NCI-H2081 treated with DMSO at 0.1 percent for 48 hours (cell line): ENCODE results near the gene BDKRB2.

ENCODE experiments used
- DNase-seq: peaks from one replicate; lab custom pipeline; 2025; lab: John Stamatoyannopoulos, UW

BDKRB2 gene

DNA sequence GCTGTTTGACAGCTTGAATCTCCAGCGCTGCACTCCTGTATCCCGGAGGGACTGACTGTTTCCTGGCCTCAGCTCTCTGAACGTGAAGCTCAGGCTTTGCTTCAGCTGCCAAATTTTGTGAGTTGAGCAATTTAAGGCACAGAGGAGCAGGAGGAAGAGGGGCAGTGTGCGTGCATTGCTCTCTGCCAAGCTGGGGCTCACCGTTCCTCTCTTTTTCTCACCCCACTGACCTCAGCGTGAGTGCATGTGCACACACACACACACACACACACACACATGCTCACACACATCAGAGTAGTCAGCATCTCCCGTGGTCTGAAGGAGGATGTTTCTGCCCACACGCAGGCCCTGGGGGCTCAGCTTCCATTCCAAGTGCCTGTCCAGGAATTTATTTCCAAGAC, 27.8 kb upstream of the BDKRB2 start:
- no peak for DNase-seq

DNA sequence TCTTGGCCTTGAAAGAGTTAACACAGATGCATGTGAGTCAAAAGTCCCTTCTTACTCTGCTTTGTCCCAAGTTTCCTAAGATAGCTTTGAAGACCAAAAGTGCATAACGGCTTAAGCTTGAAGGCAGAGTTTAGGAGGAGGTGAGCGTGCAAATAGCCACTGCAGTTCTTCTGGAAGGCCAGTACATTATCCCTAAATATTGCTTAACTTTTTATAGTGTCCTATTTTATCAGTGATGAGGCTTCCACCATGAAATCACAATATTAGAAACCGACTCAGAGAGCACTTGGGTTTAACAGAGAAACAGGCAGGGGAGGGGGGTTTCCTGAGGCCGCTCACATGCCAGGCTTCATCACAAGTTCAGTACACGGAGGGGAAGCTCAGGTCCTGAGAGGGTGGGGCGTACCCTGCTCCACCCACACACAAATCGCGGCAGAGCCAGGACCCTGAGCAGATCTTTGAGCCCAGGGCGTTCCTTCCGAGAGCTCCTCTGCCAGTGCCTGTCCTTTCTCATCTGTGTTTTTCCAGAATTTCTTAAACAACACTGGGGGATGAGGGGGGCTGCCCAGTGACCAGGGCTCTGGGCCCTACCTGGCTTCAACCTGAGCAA, 26.8 kb upstream of the BDKRB2 start:
- DNase-seq: no peak

DNA sequence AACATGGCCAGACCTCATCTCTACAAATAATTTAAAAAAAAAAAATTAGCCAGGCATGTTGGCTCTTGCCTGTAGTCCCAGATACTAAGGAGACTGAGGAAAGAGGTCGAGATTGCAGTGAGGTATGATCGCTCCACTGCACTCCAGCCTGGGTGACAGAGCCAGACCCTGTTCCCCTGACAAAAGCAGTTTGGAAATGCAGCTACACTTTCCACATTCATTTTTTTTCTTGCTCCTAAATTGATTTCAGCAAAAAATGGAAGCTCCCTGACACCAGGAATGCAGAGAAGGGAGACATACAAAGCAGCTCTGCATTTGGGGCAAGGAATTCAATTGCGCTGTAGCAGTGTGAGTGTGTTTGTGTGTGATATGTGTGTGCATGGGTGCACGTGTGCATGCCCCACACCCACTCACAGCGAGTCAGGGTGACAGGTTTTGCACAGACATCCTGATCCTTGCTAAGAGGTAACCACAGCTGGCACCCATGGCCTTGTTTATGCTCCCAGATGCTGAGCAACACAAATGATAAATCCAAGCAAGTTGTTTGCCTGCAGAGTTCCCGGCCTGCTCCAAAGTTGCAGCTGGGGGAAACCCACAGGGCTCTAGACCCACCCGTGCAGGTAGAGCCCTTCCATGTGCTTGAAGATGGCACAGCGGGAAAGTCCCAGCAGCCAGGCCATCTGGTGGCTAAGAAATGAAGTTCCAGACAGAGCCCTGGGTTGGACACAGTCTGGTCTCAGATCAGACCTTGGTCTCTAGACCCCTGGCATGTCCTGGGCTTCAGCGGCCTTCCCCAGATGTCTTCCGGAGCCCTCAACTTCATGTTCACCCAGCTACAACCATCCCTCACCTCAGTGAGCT, 25.9 kb upstream of the BDKRB2 start:
- DNase-seq: no peak

DNA sequence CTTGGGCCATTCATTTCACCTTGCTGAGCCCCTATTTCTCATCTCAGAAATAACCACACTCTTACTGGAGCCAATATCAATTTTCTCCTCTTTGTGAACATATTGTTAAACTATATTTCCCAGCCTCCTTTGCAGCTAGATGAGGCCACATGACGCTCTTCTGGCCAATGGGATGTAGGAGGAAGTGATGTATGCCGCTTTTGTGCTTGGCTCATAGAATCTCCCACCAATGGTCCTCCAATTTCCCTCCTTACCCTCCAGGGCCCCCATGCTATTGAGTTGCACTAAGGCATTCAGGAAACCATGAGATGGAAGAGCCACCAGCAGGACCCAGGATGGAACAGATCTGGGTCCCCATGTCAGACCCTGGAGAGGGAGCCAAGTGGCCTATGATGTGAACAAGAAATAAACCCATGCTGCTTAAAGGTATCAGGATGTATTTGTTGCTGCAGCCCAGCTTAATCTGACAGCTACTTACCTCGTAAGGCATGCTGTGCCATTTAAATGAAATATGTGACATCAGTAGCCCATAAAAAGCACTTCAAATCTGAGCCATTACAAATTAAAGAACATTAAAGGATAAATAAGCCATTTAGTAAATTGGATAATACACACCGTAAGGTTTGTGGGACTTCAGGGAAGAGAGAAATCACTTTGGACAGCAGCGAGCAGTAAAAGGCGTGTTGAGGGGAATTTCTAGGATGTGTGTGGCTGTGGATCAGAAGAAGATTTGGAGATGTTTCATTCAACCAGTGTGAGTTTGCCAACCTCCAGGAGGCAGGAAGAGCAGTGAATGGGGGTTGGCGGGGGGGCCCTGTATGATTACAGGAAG, 24.4 kb upstream of the BDKRB2 start:
- DNase-seq: no peak

- DNase-seq: no peak
These were observed 23.2 kb upstream of the BDKRB2 start for GRCh38 chr14:96181186-96182056.

DNA sequence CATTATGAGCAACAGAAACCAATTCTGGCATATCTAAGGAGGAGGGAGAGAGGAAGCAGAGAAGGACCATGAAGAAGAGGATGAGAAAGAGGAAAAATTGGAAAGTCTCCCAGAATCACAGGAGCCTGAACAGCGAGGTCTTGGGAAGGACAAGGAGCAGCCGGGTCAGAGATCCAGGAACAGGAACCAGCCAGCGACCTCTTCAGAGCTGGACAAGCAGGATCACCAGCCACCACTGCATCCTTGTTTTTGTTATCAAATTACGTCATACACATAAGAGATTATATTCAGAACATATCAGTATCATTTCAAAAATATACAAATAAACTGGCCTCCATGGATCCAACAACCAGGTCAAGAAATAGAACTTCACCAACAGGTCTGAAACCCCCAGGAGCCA, 22.1 kb upstream of the BDKRB2 start:
- no peak for DNase-seq

DNA sequence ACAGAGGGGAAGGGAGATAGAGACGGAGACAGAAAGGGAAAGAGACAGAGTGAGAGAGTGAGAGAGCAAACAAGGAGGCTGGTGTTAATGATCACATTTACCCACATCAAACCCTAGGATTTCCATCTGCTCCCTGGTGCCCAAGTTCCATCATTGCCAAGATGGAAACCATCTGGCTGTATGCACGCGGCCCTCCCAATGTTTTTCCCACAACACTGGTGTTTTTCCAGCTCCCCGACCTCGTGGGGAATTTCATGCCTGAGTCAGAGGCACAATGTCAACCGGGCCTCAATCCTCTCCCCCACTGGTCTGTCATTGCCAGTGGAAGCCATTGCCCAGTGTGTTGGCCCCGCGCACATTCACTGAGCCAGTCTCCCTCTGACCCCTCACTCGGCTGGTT, 19.9 kb upstream of the BDKRB2 start:
- no peak for DNase-seq

DNA sequence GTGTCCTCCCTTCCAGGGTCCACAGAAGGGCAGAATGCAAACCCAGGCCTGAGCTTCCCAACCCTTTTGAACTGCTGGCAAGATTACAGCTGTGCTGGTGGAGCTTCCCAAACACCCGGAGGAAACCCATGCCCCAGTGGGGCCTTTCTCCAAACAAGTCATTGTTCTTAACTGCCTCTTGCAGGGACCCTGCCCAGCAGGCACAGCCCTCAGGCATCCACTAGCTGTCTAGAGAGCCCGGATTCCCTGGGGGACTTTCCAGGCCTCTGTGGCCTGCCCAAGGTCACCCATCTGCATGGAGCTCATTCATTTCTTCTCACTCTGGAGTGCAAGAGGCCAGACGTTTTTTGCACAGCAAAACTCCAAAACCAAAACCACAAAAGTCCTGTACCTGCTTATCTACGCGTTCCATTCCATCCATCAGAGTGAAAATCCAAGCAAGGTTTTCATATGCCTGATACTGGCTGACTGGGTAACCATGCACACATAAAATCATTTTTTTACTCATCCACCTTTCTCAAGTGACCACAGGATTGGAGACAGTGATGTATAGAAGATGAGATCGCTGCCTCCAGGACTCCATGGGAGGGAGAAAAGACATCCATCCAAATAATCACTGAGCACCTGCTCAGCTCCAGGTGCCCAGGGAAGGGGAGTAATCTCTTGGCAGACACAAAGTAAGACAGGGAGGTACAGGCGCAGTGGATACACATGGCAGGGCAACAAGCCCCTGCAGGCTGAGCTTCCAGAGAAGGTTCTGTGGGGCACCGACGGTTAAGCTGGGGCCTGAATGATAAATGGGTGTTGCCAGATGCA, 17.2 kb upstream of the BDKRB2 start:
- DNase-seq: no peak

DNA sequence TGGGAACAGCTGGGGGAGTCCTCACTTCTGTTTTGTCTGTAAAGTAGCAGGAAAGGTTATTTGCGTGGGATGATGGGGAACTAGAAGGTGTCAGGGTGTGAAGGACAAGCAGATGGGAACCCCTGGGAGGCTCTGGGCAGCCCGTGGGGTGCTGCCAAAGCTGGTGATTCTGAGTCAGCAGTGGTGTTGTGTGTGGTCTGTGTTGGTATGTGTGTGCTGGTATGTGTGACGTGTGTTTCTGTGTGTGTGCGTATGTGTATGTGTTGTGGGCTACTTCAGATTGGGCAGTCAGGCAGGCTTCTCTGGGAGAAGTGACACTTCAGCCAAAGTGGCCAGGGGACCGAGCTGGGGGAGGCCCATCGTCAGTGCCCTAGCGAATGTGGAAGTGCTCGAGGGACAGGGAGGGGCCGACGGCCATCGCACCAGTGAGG, 15.3 kb upstream of the BDKRB2 start:
- DNase-seq: no peak

DNA sequence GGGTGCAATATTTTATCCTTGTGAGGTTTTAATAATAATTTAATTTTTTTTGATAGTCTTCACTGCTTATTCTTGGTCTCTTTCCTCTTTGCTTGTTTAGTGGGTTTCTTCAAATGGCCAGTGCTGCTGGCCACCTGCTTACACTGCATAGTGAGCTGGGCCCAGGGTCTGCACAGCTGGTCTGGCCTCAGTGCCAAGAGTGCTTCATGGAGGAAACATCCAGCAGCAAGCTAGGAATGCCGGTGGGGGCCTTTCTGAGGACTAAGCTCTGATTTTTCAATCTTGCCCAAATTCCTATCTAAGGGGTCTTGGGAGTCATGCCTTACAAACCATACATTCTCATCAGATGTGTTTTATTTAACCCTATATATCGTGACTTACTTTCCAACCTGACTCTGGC, 13.3 kb upstream of the BDKRB2 start:
- DNase-seq: no peak

DNA sequence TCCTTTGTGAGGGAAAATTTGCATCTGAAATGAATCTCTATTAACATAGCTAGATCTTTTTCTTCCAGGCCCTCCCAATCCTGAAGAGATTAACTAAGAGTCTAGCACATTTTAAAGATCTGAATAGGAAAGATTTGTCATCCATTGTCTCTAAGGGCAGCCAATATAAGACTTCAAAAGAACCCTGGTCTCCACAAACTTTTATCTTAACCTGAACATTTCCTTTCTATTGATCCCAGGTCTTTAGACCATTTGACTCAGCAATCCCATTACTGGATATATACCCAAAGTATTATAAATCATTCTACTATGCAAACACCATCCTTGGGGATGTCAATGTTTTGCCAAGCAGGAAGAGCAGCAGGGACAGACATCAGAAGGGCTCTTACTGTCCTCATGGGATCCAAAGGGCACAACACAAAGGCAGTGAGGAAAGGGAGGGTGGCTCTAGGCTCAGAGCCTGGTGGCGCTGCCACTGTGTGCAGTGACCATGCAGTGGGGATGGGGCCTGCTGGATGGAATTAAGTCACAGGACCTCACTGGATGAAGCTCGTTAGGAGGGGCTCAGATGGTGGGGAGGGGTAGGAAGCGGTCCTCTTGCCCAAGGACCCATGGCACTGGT, 12.7 kb upstream of the BDKRB2 start:
- DNase-seq: no peak

DNA sequence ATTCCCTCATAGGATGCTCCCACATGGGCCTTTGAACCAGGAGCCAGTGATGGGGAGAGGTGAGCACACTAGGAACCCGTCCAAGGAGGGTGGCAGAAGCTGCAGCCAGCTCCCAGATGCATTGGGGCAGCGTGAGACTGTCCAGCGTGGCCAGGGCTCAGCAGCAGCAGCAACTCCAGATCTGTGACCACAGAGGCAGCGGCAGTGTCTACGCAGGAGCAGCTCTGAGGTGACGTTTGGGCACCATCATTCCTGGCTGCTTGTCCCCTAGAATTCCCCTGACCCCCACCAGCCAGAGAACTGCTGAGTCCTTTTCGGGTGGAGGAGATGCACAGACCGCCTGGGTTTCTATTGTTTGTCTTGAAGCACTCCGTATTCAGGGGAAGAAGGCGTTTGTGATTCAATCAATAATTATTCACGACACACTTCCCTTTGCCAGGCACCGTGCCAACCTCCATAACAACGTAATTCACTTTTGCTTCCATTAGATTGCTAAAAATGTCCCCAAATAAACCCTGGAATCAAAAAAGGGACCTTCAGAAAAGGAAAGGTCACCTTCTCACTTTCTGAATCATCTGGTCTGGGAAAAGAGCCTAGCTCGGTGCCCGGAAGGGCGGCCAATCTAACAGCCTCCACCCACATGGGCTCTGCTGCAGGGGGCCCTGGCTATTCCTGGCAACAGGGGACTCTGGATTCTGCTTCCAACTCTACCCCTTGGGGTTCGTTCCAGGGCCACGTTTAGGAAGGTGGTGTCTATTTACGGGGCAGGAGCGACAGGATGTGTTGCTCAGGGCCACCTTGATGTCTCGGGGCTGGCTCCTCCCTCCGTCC, 11.4 kb upstream of the BDKRB2 start:
- no peak for DNase-seq

GRCh38 chr14:96194262-96194656, 10.4 kb upstream of the BDKRB2 start:
- no peak for DNase-seq

GRCh38 chr14:96194657-96195431, 9.8 kb upstream of the BDKRB2 start:
- no peak for DNase-seq

DNA sequence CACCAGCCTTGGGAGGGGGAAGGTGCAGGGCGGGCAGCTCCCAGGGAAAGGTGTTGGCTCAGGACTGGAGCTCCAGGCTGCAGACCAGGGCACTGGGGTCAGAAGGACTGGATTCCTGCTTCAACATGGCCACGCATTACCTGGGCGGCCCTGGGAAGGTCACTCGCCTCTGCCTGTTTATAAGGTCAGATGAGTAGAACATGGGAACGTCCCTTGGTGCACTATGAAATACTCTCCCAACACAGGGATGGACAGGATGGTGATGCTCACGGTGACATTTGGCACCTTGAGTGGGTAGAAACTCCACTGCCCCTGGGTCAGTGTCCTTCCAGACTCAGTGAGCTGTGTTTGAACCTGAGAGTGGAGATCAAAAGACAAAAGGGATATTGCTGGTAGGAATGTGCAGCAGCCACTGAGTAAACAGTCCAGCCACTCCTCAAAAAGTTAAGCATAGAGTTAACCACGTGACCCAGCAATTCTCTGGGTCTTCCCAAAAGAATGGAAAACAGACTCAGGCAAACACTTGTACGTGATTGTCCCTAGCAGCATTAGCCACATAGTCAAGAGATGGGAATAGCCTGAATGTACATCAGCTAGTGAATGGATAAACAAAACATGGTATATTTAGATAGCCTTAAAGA, 9.1 kb upstream of the BDKRB2 start:
- no peak for DNase-seq

DNA sequence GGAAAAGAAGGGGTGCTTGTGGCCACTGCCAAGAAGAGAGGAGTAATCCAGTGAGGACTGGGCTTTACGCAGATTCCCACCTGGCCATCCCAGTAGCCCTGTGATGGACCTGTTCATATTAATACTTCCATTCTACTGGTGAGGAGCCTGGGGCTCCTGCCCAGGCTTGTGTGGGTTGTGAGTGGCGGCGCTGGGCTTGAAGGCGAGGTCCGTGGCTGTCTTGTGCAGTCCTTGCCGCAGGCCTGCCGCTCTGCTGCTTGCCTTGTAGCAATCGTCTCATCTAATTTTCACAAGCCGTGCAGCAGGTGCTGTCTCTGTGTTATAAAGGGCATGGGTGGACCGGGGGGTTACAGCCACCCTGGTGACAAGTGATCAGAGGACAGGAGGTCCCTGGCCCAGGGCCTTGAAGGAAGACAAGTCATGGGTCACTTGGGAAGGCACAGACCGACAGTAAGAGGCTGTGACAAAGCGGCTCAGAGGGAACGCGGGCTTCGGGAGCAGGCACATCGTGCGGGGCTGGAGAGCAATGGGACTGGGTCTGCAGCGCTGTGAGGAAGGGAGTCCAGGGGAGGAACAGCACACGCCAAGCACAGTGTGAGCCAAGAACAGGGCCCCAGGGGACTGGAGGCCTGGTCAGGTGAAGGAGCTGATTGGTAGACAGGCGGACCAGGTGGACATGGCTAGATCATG, 7.3 kb upstream of the BDKRB2 start:
- DNase-seq: no peak

DNA sequence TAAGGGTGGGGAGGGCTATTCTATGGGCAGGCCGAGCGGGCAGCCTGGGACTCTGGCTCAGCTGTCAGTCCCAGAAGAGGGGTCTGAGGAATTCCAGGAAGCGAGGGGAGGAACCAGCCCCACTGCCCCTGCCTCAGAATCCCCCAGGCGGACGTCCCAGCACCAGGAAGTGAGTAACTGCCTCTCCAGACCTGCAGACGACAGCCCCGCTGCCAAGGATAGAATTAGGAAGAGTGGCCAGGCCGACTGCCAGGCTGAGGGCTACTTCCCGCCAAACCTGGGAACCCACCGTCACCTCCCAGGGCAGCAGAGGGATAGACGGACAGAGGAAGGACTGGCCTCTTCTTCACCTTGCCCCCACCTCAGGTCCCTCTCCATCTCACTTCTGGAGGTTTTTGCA, 6.7 kb upstream of the BDKRB2 start:
- no peak for DNase-seq
